Neural cell (in vitro differentiated cells): ENCODE measurements around the gene PLET1. TPM values are rescaled to one million over a fixed set of nuclear protein-coding genes. Genes with fewer than 3 reads are reported as not detected.

Experiments used
- H2AFZ ChIP-seq: fragments of 200-600, 300-800 bp; sonication (generic), shearing (Covaris generic); 2 replicates; pipeline ENCODE4 v1.6.0; 2014; ENCODE audit warnings: low read depth, mild to moderate bottlenecking, antibody characterized with exemption, low read length, moderate library complexity
- H3F3A ChIP-seq: fragments of 200-600 bp; shearing (Covaris generic); 2 replicates; pipeline ENCODE4 v1.6.1; 2016; ENCODE audit warnings: mild to moderate bottlenecking, moderate library complexity, mixed read lengths, antibody characterized with exemption, low read length; ENCODE audit not compliant: insufficient read depth, poor library complexity, severe bottlenecking
- H3K27ac ChIP-seq: fragments of 200-600, 300-800 bp; sonication (generic), shearing (Covaris generic); 2 replicates; pipeline ENCODE4 v1.5.1; 2014; ENCODE audit warnings: mild to moderate bottlenecking, low read length, moderate library complexity
- H3K27me3 ChIP-seq: fragments of 300-800, 200-600 bp; sonication (generic), shearing (Covaris generic); 2 replicates; pipeline ENCODE4 v1.6.0; 2014; ENCODE audit warnings: mild to moderate bottlenecking, low read depth, low read length, moderate library complexity; ENCODE audit not compliant: insufficient read depth
- H3K36me3 ChIP-seq: fragments of 300-800, 200-600 bp; sonication (generic), shearing (Covaris generic); 2 replicates; pipeline ENCODE4 v1.5.1; 2014; ENCODE audit warnings: mild to moderate bottlenecking, antibody characterized with exemption, low read length, moderate library complexity; ENCODE audit not compliant: insufficient read depth
- H3K4me2 ChIP-seq: fragments of 300-800, 200-600 bp; sonication (generic), shearing (Covaris generic); 2 replicates; pipeline ENCODE4 v1.6.0; 2014; ENCODE audit warnings: mild to moderate bottlenecking, low read length
- H3K4me3 ChIP-seq: fragments of 300-800, 200-600 bp; sonication (generic), shearing (Covaris generic); 2 replicates; pipeline ENCODE4 v1.5.1; 2014; ENCODE audit warnings: mild to moderate bottlenecking, low read length, moderate library complexity
- H3K79me2 ChIP-seq: fragments of 200-600 bp; shearing (Covaris generic); replicated peaks from 2 replicates; pipeline ENCODE4 v1.6.0; 2014; ENCODE audit warnings: mild to moderate bottlenecking, low read length, moderate library complexity; ENCODE audit not compliant: insufficient read depth
- H3K9ac ChIP-seq: fragments of 300-800, 200-600 bp; sonication (generic), shearing (Covaris generic); 2 replicates; pipeline ENCODE4 v1.6.1; 2016; ENCODE audit warnings: mild to moderate bottlenecking, low read length, mixed read lengths
- H3K9me2 ChIP-seq: fragments of 200-600 bp; shearing (Covaris generic); 2 replicates; pipeline ENCODE4 v1.6.1; 2016; ENCODE audit warnings: mild to moderate bottlenecking, low read length, mixed read lengths; ENCODE audit not compliant: insufficient read depth
- H3K9me3 ChIP-seq: fragments of 200-600, 300-800 bp; sonication (generic), shearing (Covaris generic); 2 replicates; pipeline ENCODE4 v1.6.1; 2016; ENCODE audit warnings: mild to moderate bottlenecking, mixed run types, low read length, moderate library complexity, mixed read lengths
- H4K20me1 ChIP-seq: fragments of 200-600 bp; shearing (Covaris generic); 2 replicates; pipeline ENCODE4 v1.6.1; 2016; ENCODE audit warnings: mild to moderate bottlenecking, mixed run types; ENCODE audit not compliant: insufficient read depth
- EP300 ChIP-seq: fragments of 450-650 bp; conservative IDR thresholded peaks from 2 replicates; pipeline ENCODE4 v1.6.1; 2014; ENCODE audit warnings: antibody characterized with exemption, mild to moderate bottlenecking, moderate library complexity; ENCODE audit not compliant: poor library complexity, severe bottlenecking
- EZH2 ChIP-seq: fragments of 200-600, 300-800 bp; shearing (Covaris generic), sonication (generic); IDR thresholded peaks from 2 replicates; pipeline ENCODE4 v1.6.1; 2014; ENCODE audit warnings: antibody characterized with exemption, low read length, borderline replicate concordance, mild to moderate bottlenecking; ENCODE audit not compliant: insufficient read depth, poor library complexity, severe bottlenecking
- MXI1 ChIP-seq: fragments of 450-650 bp; conservative IDR thresholded peaks from 2 replicates; pipeline ENCODE4 v1.6.1; 2014; ENCODE audit warnings: antibody characterized with exemption, mild to moderate bottlenecking; ENCODE audit not compliant: poor library complexity, severe bottlenecking
- POLR2AphosphoS5 ChIP-seq: IDR thresholded peaks from 2 replicates; pipeline ENCODE4 v1.6.1; 2012
- RAD21 ChIP-seq: fragments of 450-650 bp; conservative IDR thresholded peaks from 2 replicates; pipeline ENCODE4 v1.6.1; 2014; ENCODE audit warnings: antibody characterized with exemption, mild to moderate bottlenecking, moderate library complexity
- SMC3 ChIP-seq: fragments of 450-650 bp; conservative IDR thresholded peaks from 2 replicates; pipeline ENCODE4 v1.6.1; 2014; ENCODE audit warnings: antibody characterized with exemption, mild to moderate bottlenecking, moderate library complexity; ENCODE audit not compliant: poor library complexity
- TAF1 ChIP-seq: IDR thresholded peaks from 2 replicates; pipeline ENCODE4 v1.6.1; 2012; ENCODE audit warnings: low read depth
- polyA plus RNA-seq: library from polyadenylated mRNA; depleted of rRNA; stranded (reverse); fragments of >200 nt; gene quantifications from 2 replicates; pipeline ENCODE4 v1.2.3, GENCODE V29; 2014
- TF ChIP-seq, protein P1 (sequence below): IDR thresholded peaks from 2 replicates; pipeline ENCODE4 v1.6.1; 2012; ENCODE audit warnings: borderline replicate concordance
- TF ChIP-seq, protein P2 (sequence below): fragments of 450-650 bp; IDR thresholded peaks from 2 replicates; pipeline ENCODE4 v1.5.1; 2014; ENCODE audit warnings: antibody characterized with exemption, mild to moderate bottlenecking, moderate library complexity; ENCODE audit not compliant: poor library complexity, severe bottlenecking

PLET1 gene
- polyA plus RNA-seq, 1 donor from 2014 or later = not detected

- H3F3A ChIP-seq = no peaks in the 10 kb centered on the region
- H3K27ac ChIP-seq = no peak overlapping the region
- H3K4me2 ChIP-seq = no peak overlapping the region
- H3K9me3 ChIP-seq = no peaks in the 10 kb centered on the region
- H4K20me1 ChIP-seq = no peaks in the 10 kb centered on the region
- H3K9ac ChIP-seq = no peak overlapping the region
- H3K36me3 ChIP-seq = peaks cover 7% of the 10 kb centered on the region
- no peaks in the 10 kb centered on the region for H3K27me3 ChIP-seq
- H3K79me2 ChIP-seq = no peaks in the 10 kb centered on the region
- H2AFZ ChIP-seq = no peak overlapping the region
- H3K9me2 ChIP-seq = no peaks in the 10 kb centered on the region
- no peak overlapping the region for H3K4me3 ChIP-seq
- TF ChIP-seq, protein P1, sequence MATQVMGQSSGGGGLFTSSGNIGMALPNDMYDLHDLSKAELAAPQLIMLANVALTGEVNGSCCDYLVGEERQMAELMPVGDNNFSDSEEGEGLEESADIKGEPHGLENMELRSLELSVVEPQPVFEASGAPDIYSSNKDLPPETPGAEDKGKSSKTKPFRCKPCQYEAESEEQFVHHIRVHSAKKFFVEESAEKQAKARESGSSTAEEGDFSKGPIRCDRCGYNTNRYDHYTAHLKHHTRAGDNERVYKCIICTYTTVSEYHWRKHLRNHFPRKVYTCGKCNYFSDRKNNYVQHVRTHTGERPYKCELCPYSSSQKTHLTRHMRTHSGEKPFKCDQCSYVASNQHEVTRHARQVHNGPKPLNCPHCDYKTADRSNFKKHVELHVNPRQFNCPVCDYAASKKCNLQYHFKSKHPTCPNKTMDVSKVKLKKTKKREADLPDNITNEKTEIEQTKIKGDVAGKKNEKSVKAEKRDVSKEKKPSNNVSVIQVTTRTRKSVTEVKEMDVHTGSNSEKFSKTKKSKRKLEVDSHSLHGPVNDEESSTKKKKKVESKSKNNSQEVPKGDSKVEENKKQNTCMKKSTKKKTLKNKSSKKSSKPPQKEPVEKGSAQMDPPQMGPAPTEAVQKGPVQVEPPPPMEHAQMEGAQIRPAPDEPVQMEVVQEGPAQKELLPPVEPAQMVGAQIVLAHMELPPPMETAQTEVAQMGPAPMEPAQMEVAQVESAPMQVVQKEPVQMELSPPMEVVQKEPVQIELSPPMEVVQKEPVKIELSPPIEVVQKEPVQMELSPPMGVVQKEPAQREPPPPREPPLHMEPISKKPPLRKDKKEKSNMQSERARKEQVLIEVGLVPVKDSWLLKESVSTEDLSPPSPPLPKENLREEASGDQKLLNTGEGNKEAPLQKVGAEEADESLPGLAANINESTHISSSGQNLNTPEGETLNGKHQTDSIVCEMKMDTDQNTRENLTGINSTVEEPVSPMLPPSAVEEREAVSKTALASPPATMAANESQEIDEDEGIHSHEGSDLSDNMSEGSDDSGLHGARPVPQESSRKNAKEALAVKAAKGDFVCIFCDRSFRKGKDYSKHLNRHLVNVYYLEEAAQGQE = no peak
- TF ChIP-seq RAD21 (no peak), EZH2 (no peak)
Observed at GRCh38 chr11:112247201-112247600, 13.5 kb downstream of the PLET1 start.

GRCh38 chr11:112241486-112241885 lies 19.2 kb downstream of the PLET1 start:
- H3K9me2 ChIP-seq = no peaks in the 10 kb centered on the region
- H3K9ac ChIP-seq = no peak overlapping the region
- peaks cover 7% of the 10 kb centered on the region for H3K36me3 ChIP-seq
- no peaks in the 10 kb centered on the region for H3K9me3 ChIP-seq
- no peak overlapping the region for H3K4me2 ChIP-seq
- H4K20me1 ChIP-seq = no peaks in the 10 kb centered on the region
- no peak overlapping the region for H2AFZ ChIP-seq
- H3K79me2 ChIP-seq = no peaks in the 10 kb centered on the region
- no peaks in the 10 kb centered on the region for H3K27me3 ChIP-seq
- H3K4me3 ChIP-seq = no peak overlapping the region
- no peak overlapping the region for H3K27ac ChIP-seq
- TF ChIP-seq, protein P2, sequence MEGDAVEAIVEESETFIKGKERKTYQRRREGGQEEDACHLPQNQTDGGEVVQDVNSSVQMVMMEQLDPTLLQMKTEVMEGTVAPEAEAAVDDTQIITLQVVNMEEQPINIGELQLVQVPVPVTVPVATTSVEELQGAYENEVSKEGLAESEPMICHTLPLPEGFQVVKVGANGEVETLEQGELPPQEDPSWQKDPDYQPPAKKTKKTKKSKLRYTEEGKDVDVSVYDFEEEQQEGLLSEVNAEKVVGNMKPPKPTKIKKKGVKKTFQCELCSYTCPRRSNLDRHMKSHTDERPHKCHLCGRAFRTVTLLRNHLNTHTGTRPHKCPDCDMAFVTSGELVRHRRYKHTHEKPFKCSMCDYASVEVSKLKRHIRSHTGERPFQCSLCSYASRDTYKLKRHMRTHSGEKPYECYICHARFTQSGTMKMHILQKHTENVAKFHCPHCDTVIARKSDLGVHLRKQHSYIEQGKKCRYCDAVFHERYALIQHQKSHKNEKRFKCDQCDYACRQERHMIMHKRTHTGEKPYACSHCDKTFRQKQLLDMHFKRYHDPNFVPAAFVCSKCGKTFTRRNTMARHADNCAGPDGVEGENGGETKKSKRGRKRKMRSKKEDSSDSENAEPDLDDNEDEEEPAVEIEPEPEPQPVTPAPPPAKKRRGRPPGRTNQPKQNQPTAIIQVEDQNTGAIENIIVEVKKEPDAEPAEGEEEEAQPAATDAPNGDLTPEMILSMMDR = no peak
- TF ChIP-seq EZH2 = no peak
- H3F3A ChIP-seq = no peaks in the 10 kb centered on the region

DNA sequence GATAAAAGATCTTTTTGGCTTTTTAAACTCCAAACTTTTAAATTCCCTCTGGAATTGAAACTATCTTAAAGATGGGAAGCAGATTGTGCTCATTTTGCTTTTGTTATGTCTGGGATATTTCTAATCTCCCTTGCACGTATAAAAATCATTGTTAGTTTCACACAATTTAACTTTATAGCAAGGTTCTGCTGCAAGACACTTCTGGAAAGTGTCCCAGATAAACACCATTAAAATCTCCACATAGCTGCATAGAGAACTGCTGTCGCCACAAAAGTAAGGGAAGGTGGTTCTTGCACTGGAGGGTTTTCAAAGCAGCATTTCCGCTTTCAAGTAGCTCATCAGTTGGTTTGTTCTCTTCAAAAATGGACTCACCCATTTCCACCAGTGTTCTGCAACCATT lies 22.6 kb downstream of the PLET1 start:
- Histone ChIP-seq H3K36me3 (peaks cover under 1% of the 10 kb centered on the region), H3K27me3 (no peaks in the 10 kb centered on the region), H3K4me3 (no peak overlapping the region), H3K27ac (no peak overlapping the region), H2AFZ (no peak overlapping the region), H3F3A (no peaks in the 10 kb centered on the region), H3K9me3 (no peaks in the 10 kb centered on the region), H3K4me2 (no peak overlapping the region), H3K79me2 (no peaks in the 10 kb centered on the region), H3K9ac (no peak overlapping the region), H3K9me2 (no peaks in the 10 kb centered on the region), H4K20me1 (no peaks in the 10 kb centered on the region)
- no peak for TF ChIP-seq RAD21
- no peak for TF ChIP-seq POLR2AphosphoS5
- TF ChIP-seq EP300 = no peak
- TF ChIP-seq, protein P2 = no peak
- TF ChIP-seq TAF1 = no peak
- TF ChIP-seq SMC3 = no peak
- no peak for TF ChIP-seq EZH2
- TF ChIP-seq MXI1 = no peak
- TF ChIP-seq, protein P1 = no peak
